ENCODE results near the gene MYL10. TPM values are rescaled to one million over a fixed set of nuclear protein-coding genes. Genes with fewer than 3 reads are reported as not detected.

Gene MYL10
- total and polyA plus RNA-seq, 10 of the 15 experiments (the other 5 are each of a cell fraction or from before 2014, with no cell fraction given): not detected

GRCh38 chr7:101591504-101591903, 37.6 kb downstream of the MYL10 start:
- SMC1A ChIA-PET (ENCODE audit: uncharacterized antibody, unreplicated experiment): no interaction called here
- no peaks in the 10 kb centered on the region for H3K4me1 ChIP-seq (ENCODE audit: control insufficient read depth, insufficient read depth, low read length)
- H3K4me3 ChIP-seq: no peak overlapping the region
- RAD21 ChIA-PET (ENCODE audit: unreplicated experiment): no interaction called here
- DNase-seq (ENCODE audit: low read depth, low spot score) (no peak), FAIRE-seq (no peak), ATAC-seq (no peak)
- no peaks in the 10 kb centered on the region for H3K27me3 ChIP-seq (replicated peaks in 1 of 2; ENCODE audit: control insufficient read depth in 2 of 2, insufficient read depth in 2 of 2, low read length in 1 of 2)
- H3K27ac ChIP-seq (ENCODE audit: control insufficient read depth, insufficient read depth): no peak overlapping the region
- no peak overlapping the region for H3K9ac ChIP-seq (ENCODE audit: control insufficient read depth, insufficient read depth, low read length)
- CTCF ChIA-PET: interaction anchor here (0.6 to 0.7 kb wide), 2 partner anchors 102 to 656 kb away, joined by 3 to 5 read pairs; no protein-coding TSS in a partner anchor
- H3K36me3 ChIP-seq (ENCODE audit: control insufficient read depth in 2 of 2, insufficient read depth in 2 of 2, low read length in 1 of 2): no peaks in the 10 kb centered on the region
- H3K79me2 ChIP-seq (ENCODE audit: control insufficient read depth, insufficient read depth, low read length): no peaks in the 10 kb centered on the region
- H3K9me3 ChIP-seq (replicated peaks; ENCODE audit: control insufficient read depth, insufficient read depth, low read length): no peaks in the 10 kb centered on the region
- no peaks in the 10 kb centered on the region for H4K20me1 ChIP-seq (ENCODE audit: control insufficient read depth, insufficient read depth)
- intact Hi-C loops (cut with micrococcal nuclease; ENCODE audit: unreplicated experiment): no loop called here
- POLR2A ChIA-PET: no interaction called here
- H3K4me2 ChIP-seq (ENCODE audit: control insufficient read depth, insufficient read depth): no peak overlapping the region
- in situ Hi-C loops (cut with MboI): no loop called here
- no TSS peak for BruUV-seq (replicated peaks)
- WGBS (ENCODE audit: insufficient coverage, insufficient replicate concordance, low lambda C conversion rate, missing lambda C conversion rate): 0% methylated on average over 2 of the region's 2 CpGs
- no peak overlapping the region for H2AFZ ChIP-seq (ENCODE audit: control insufficient read depth, low read depth, low read length)
- TF ChIP-seq PRDM15 (CRISPR knock-in tag; IDR thresholded peaks at IDR 0.05) (no peak), NRF1 (conservative IDR thresholded peaks at IDR 0.05; ENCODE audit: low read depth, low read length) (no peak), CHD4 (IDR thresholded peaks at IDR 0.05) (no peak), CHD2 (IDR thresholded peaks at IDR 0.05; ENCODE audit: borderline replicate concordance, low read depth, low read length) (no peak), FOS (IDR thresholded peaks at IDR 0.05; ENCODE audit: borderline replicate concordance, extremely low read depth, insufficient read length) (no peak), MEF2A (IDR thresholded peaks at IDR 0.05; ENCODE audit: insufficient read depth, low read depth, low read length) (no peak), ATF3 (IDR thresholded peaks at IDR 0.05; ENCODE audit: borderline replicate concordance, extremely low read depth, low read depth, low read length) (no peak), RELA (IDR thresholded peaks at IDR 0.05; ENCODE audit: borderline replicate concordance, partially characterized antibody) (no peak), YBX1 (IDR thresholded peaks at IDR 0.05) (no peak), CEBPB (IDR thresholded peaks at IDR 0.05; ENCODE audit: borderline replicate concordance in 1 of 2, low read depth in 2 of 2, low read length in 2 of 2) (no peak), BACH1 (IDR thresholded peaks at IDR 0.05; ENCODE audit: borderline replicate concordance) (no peak), SP1 (IDR thresholded peaks at IDR 0.05; ENCODE audit: low read depth, low read length) (no peak), ZBED1 (IDR thresholded peaks at IDR 0.05; ENCODE audit: borderline replicate concordance) (no peak), RAD51 (IDR thresholded peaks at IDR 0.05) (no peak), ZSCAN29 (IDR thresholded peaks at IDR 0.05) (no peak)
